ENCODE measurements around the gene EXOSC9. TPM values are rescaled to one million over a fixed set of nuclear protein-coding genes. Genes with fewer than 3 reads are reported as not detected.

The EXOSC9 gene
- polyA plus RNA-seq, 3 donors = 13.9 to 21.4 (median 21.3) TPM

DNA sequence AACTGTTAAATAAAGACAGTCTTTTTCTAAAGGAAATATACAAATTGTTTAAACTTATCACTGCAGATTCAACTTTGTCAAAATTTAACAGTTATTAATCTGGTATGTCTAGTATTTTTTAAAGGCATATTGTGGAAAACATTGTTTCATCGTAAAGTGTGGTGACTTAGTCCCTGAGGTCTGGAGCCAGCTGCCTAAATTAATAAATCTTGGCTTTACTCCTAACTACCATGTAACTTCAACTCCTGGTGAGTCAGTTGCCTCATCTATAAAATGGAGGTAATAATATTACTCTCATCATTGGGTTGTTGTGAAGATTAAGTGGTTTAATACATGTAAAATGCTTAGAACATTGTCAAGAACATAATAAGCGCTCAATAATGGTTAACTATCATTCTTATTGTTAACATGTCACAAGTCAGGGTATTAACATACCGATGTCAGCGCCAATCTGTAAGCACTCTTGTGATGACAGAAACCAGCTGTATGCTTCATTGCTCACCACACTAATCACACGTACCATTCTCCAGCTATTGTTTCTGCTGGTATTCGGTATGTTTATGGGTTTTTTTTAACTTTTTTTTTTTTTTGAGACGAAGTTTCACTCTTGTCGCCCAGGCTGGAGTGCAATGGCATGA is 22.0 kb upstream of the EXOSC9 start:
- 100% methylated on average over 2 of the region's 8 CpGs for WGBS (ENCODE audit: insufficient coverage)
- Mint-ChIP-seq H3K27me3 (ENCODE audit: low read depth in 3 of 3) (peaks cover 3 to 18% (median 7%) of the 10 kb centered on the region in 3 donors), H3K36me3 (no peaks in the 10 kb centered on the region), H3K4me3 (no peak overlapping the region), H3K27ac (no peak overlapping the region), H3K9me3 (peaks cover 0 to 5% (median 0%) of the 10 kb centered on the region in 7 donors), H3K4me1 (peaks cover 3% of the 10 kb centered on the region)
- Histone ChIP-seq H2AFZ (ENCODE audit: insufficient read depth, low read depth, low read length, poor library complexity, severe bottlenecking) (no peak overlapping the region), H3K36me3 (replicated peaks in 1 of 2; ENCODE audit: control insufficient read depth in 1 of 2, insufficient read depth in 2 of 2, low read length in 2 of 2) (no peaks in the 10 kb centered on the region), H3K27me3 (ENCODE audit: control insufficient read depth in 2 of 2, insufficient read depth in 2 of 2, low read length in 2 of 2) (peaks cover 0 to 4% of the 10 kb centered on the region in 2 donors), H3K4me1 (ENCODE audit: control insufficient read depth in 1 of 2, insufficient read depth in 2 of 2, low read length in 2 of 2) (no peaks in the 10 kb centered on the region), H3K9ac (ENCODE audit: insufficient read depth, low read length, poor library complexity, severe bottlenecking) (no peak overlapping the region), H3K4me3 (replicated peaks in 1 of 3; ENCODE audit: low read depth in 2 of 3, low read length in 3 of 3) (no peak overlapping the region), H3K79me2 (ENCODE audit: insufficient read depth, low read length) (no peaks in the 10 kb centered on the region), H3K4me2 (replicated peaks; ENCODE audit: extremely low read depth, low read length, poor library complexity, severe bottlenecking) (no peak overlapping the region), H4K20me1 (ENCODE audit: insufficient read depth, low read length) (no peaks in the 10 kb centered on the region), H3K9me3 (replicated peaks in 1 of 2; ENCODE audit: control insufficient read depth in 1 of 2, insufficient read depth in 1 of 2, low read length in 2 of 2) (no peaks in the 10 kb centered on the region), H3K27ac (ENCODE audit: low read depth in 1 of 2, low read length in 2 of 2) (no peak overlapping the region)
- no peak for DNase-seq
- intact Hi-C loops (cut with micrococcal nuclease) = no loop called here
- TF ChIP-seq, protein P1, sequence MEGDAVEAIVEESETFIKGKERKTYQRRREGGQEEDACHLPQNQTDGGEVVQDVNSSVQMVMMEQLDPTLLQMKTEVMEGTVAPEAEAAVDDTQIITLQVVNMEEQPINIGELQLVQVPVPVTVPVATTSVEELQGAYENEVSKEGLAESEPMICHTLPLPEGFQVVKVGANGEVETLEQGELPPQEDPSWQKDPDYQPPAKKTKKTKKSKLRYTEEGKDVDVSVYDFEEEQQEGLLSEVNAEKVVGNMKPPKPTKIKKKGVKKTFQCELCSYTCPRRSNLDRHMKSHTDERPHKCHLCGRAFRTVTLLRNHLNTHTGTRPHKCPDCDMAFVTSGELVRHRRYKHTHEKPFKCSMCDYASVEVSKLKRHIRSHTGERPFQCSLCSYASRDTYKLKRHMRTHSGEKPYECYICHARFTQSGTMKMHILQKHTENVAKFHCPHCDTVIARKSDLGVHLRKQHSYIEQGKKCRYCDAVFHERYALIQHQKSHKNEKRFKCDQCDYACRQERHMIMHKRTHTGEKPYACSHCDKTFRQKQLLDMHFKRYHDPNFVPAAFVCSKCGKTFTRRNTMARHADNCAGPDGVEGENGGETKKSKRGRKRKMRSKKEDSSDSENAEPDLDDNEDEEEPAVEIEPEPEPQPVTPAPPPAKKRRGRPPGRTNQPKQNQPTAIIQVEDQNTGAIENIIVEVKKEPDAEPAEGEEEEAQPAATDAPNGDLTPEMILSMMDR (IDR thresholded peaks at IDR 0.05) = no peak

- Histone ChIP-seq H3K4me3 (replicated peaks in 1 of 3; ENCODE audit: low read depth in 2 of 3, low read length in 3 of 3) (no peak overlapping the region), H3K79me2 (ENCODE audit: insufficient read depth, low read length) (no peaks in the 10 kb centered on the region), H3K27ac (ENCODE audit: low read depth in 1 of 2, low read length in 2 of 2) (no peak overlapping the region), H3K4me1 (ENCODE audit: control insufficient read depth in 1 of 2, insufficient read depth in 2 of 2, low read length in 2 of 2) (no peaks in the 10 kb centered on the region), H3K36me3 (replicated peaks in 1 of 2; ENCODE audit: control insufficient read depth in 1 of 2, insufficient read depth in 2 of 2, low read length in 2 of 2) (no peaks in the 10 kb centered on the region), H3K9ac (ENCODE audit: insufficient read depth, low read length, poor library complexity, severe bottlenecking) (no peak overlapping the region), H3K9me3 (replicated peaks in 1 of 2; ENCODE audit: control insufficient read depth in 1 of 2, insufficient read depth in 1 of 2, low read length in 2 of 2) (peaks cover 3 to 5% of the 10 kb centered on the region in 2 donors), H3K4me2 (replicated peaks; ENCODE audit: extremely low read depth, low read length, poor library complexity, severe bottlenecking) (no peak overlapping the region), H4K20me1 (ENCODE audit: insufficient read depth, low read length) (no peaks in the 10 kb centered on the region), H2AFZ (ENCODE audit: insufficient read depth, low read depth, low read length, poor library complexity, severe bottlenecking) (no peak overlapping the region), H3K27me3 (ENCODE audit: control insufficient read depth in 2 of 2, insufficient read depth in 2 of 2, low read length in 2 of 2) (peaks cover 0 to 6% of the 10 kb centered on the region in 2 donors)
- no peak overlapping the region for H3K27ac Mint-ChIP-seq
- TF ChIP-seq, protein P1 (IDR thresholded peaks at IDR 0.05) = no peak
- WGBS (ENCODE audit: insufficient coverage) = no CpG with 5 or more reads among the region's 1 CpG
- H3K4me1 Mint-ChIP-seq = peaks cover 3% of the 10 kb centered on the region
- peaks cover 0 to 15% (median 6%) of the 10 kb centered on the region in 7 donors for H3K9me3 Mint-ChIP-seq
- H3K27me3 Mint-ChIP-seq (ENCODE audit: low read depth in 3 of 3) = peaks cover 7 to 18% (median 7%) of the 10 kb centered on the region in 3 donors
- DNase-seq = no peak
- H3K36me3 Mint-ChIP-seq = no peaks in the 10 kb centered on the region
- H3K4me3 Mint-ChIP-seq = no peak overlapping the region
- intact Hi-C loops (cut with micrococcal nuclease) = no loop called here
Observed at GRCh38 chr4:121783210-121783609, 17.9 kb upstream of the EXOSC9 start.
